HepG2 (cell line): ENCODE measurements around the gene ANO9. TPM values are rescaled to one million over a fixed set of nuclear protein-coding genes. Genes with fewer than 3 reads are reported as not detected.

Experiments
- ATF7 ChIP-seq, 2 experiments: fragments of 450-650 bp in 1 of 2; sonication (generic) in 1 of 2; formaldehyde crosslinking in 1 of 2; IDR thresholded peaks; 2 replicates each; pipeline versions ENCODE4 v1.4.0 to v1.6.1; 2016 to 2020; ENCODE audit warnings: antibody characterized with exemption in 1 of 2, mild to moderate bottlenecking in 1 of 2, missing genetic modification reagents in 1 of 2
- BHLHE40 ChIP-seq: IDR thresholded peaks from 2 replicates; pipeline ENCODE4 v1.6.1; 2011; ENCODE audit warnings: low read length, improper control_type of control experiment
- BORCS8-MEF2B ChIP-seq: sonication (generic); formaldehyde crosslinking; IDR thresholded peaks from 2 replicates; pipeline ENCODE4 v1.8.0; 2022; ENCODE audit warnings: mild to moderate bottlenecking, missing genetic modification reagents
- FOSL2 ChIP-seq: sonication (generic); formaldehyde crosslinking; IDR thresholded peaks from 2 replicates; pipeline ENCODE4 v1.4.0; 2020; ENCODE audit warnings: missing genetic modification reagents
- HNF4A ChIP-seq: sonication (generic); formaldehyde crosslinking; IDR thresholded peaks from 2 replicates; pipeline ENCODE4 v1.4.0; 2020; ENCODE audit warnings: missing genetic modification reagents
- PPARG ChIP-seq: conservative IDR thresholded peaks from 2 replicates; pipeline ENCODE4 v1.6.1; 2016; ENCODE audit warnings: missing biosample characterization, missing genetic modification reagents
- PRMT3 ChIP-seq: sonication (generic); formaldehyde crosslinking; IDR thresholded peaks from 2 replicates; pipeline ENCODE4 v1.8.1; 2022; ENCODE audit warnings: low read depth, mild to moderate bottlenecking, moderate library complexity, missing genetic modification reagents, borderline replicate concordance
- RAD21 ChIP-seq: fragments of 450-650 bp; formaldehyde crosslinking; IDR thresholded peaks from 2 replicates; pipeline ENCODE4 v1.5.0; 2020; ENCODE audit warnings: mild to moderate bottlenecking
- SOX6 ChIP-seq, 2 experiments: fragments of 450-650 bp in 1 of 2; sonication (generic) in 1 of 2; formaldehyde crosslinking in 1 of 2; IDR thresholded peaks; 2 replicates each; pipeline versions ENCODE4 v1.4.0 to v1.6.1; 2017 to 2020; ENCODE audit warnings: antibody characterized with exemption in 1 of 2, mild to moderate bottlenecking in 1 of 2, missing genetic modification reagents in 1 of 2
- TFDP2 ChIP-seq: sonication (generic); formaldehyde crosslinking; IDR thresholded peaks from 2 replicates; pipeline ENCODE4 v1.4.0; 2020; ENCODE audit warnings: missing genetic modification reagents
- ZEB1 ChIP-seq: IDR thresholded peaks from 2 replicates; pipeline ENCODE4 v1.6.1; 2012; ENCODE audit warnings: mild to moderate bottlenecking, low read depth, inconsistent platforms; ENCODE audit not compliant: insufficient replicate concordance
- ZNF274 ChIP-seq: sonication (generic); formaldehyde crosslinking; IDR thresholded peaks from 2 replicates; pipeline ENCODE4 v1.5.1; 2020; ENCODE audit warnings: mild to moderate bottlenecking, missing genetic modification reagents
- ZNF331 ChIP-seq: sonication (generic); formaldehyde crosslinking; IDR thresholded peaks from 2 replicates; pipeline ENCODE4 v1.4.0; 2020; ENCODE audit warnings: missing genetic modification reagents
- ZNF337 ChIP-seq: sonication (generic); formaldehyde crosslinking; IDR thresholded peaks from 2 replicates; pipeline ENCODE4 v1.5.1; 2020; ENCODE audit warnings: missing genetic modification reagents, low read depth, mild to moderate bottlenecking, borderline replicate concordance
- ZNF367 ChIP-seq: sonication (generic); formaldehyde crosslinking; IDR thresholded peaks from 2 replicates; pipeline ENCODE4 v1.4.0; 2020; ENCODE audit warnings: missing genetic modification reagents, borderline replicate concordance
- ZNF383 ChIP-seq: sonication (generic); formaldehyde crosslinking; IDR thresholded peaks from 2 replicates; pipeline ENCODE4 v1.4.0; 2020; ENCODE audit warnings: missing genetic modification reagents, mild to moderate bottlenecking, borderline replicate concordance
- ZNF563 ChIP-seq: sonication (generic); formaldehyde crosslinking; IDR thresholded peaks from 2 replicates; pipeline ENCODE4 v1.8.0; 2022; ENCODE audit warnings: mild to moderate bottlenecking, moderate library complexity, missing genetic modification reagents
- ZNF567 ChIP-seq: sonication (generic); formaldehyde crosslinking; IDR thresholded peaks from 2 replicates; pipeline ENCODE4 v1.8.1; 2023; ENCODE audit warnings: mild to moderate bottlenecking, missing genetic modification reagents, borderline replicate concordance
- ZNF775 ChIP-seq: sonication (generic); formaldehyde crosslinking; IDR thresholded peaks from 2 replicates; pipeline ENCODE4 v1.4.0; 2020; ENCODE audit warnings: missing genetic modification reagents, mild to moderate bottlenecking, moderate library complexity, borderline replicate concordance
- ZNF777 ChIP-seq: sonication (generic); formaldehyde crosslinking; IDR thresholded peaks from 2 replicates; pipeline ENCODE4 v1.4.0; 2020; ENCODE audit warnings: missing genetic modification reagents
- polyA plus RNA-seq, 8 experiments: library from polyadenylated mRNA; depleted of rRNA in 3 of 8; stranded (reverse) in 7 of 8; unstranded in 1 of 8; fragments of >200 nt; fragmentation: Illumina TruSeq in 4 of 8; extraction: Trizol in 4 of 8; gene quantifications; 2 replicates each; pipeline versions ENCODE4 v1.2.1 to v1.2.3, GENCODE V29; 2011 to 2016; ENCODE audit warnings: low read depth in 4 of 8, missing spikeins in 1 of 8, mixed read lengths in 1 of 8; ENCODE audit not compliant: insufficient read depth in 1 of 8
- total RNA-seq, 5 experiments: library from RNA; depleted of rRNA; stranded (reverse); fragments of >200 nt; fragmentation: Illumina TruSeq; extraction: Trizol; gene quantifications; 2 replicates each; pipeline ENCODE4 v1.2.3, GENCODE V29; 2016; ENCODE audit warnings: low read depth in 1 of 5
- TF ChIP-seq, protein P1 (sequence below): sonication (generic); formaldehyde crosslinking; IDR thresholded peaks from 2 replicates; pipeline ENCODE4 v1.9.0; 2021; ENCODE audit warnings: missing genetic modification reagents, borderline replicate concordance
- TF ChIP-seq, protein P2 (sequence below): sonication (generic); formaldehyde crosslinking; IDR thresholded peaks from 2 replicates; pipeline ENCODE4 v1.5.0; 2020; ENCODE audit warnings: mild to moderate bottlenecking, missing genetic modification reagents, borderline replicate concordance
- TF ChIP-seq, protein P3 (sequence below): IDR thresholded peaks from 2 replicates; pipeline ENCODE4 v1.6.1; 2018; ENCODE audit warnings: missing genetic modification reagents
- TF ChIP-seq, protein P4 (sequence below): IDR thresholded peaks from 2 replicates; pipeline ENCODE4 v1.6.1; 2012; ENCODE audit warnings: low read depth, low read length, improper control_type of control experiment

The ANO9 gene
- total and polyA plus RNA-seq, 2 of the 13 experiments (the other 11 are each of a cell fraction or from before 2014, with no cell fraction given), result 8.9 to 14.3 TPM

- TF ChIP-seq SOX6 (IDR thresholded peaks at IDR 0.05) (no peak), SOX6 (CRISPR knock-in tag; IDR thresholded peaks at IDR 0.05) (no peak), BORCS8-MEF2B (CRISPR knock-in tag) (0 out of 2 replicates have a peak, but pooled peaks have one; percentile 4), RAD21 (CRISPR knock-in tag) (peak; percentile 36; the same call in 1 of the 2 replicates), TFDP2 (CRISPR knock-in tag) (no peak), PPARG (CRISPR knock-in tag) (no peak), ATF7 (IDR thresholded peaks at IDR 0.05) (no peak), ATF7 (CRISPR knock-in tag; IDR thresholded peaks at IDR 0.05) (no peak), ZNF777 (no peak), ZNF274 (no peak), ZNF331 (CRISPR knock-in tag) (no peak), HNF4A (CRISPR knock-in tag) (no peak), ZNF775 (no peak), ZNF367 (CRISPR knock-in tag) (no peak), ZEB1 (no peak), BHLHE40 (no peak), ZNF567 (CRISPR knock-in tag) (0 out of 2 replicates have a peak, but pooled peaks have one; percentile 17), ZNF383 (no peak), FOSL2 (CRISPR knock-in tag) (no peak), ZNF337 (no peak), ZNF563 (peak; percentile 51; the same call in 1 of the 2 replicates), PRMT3 (CRISPR knock-in tag) (no peak)
- TF ChIP-seq, protein P1, sequence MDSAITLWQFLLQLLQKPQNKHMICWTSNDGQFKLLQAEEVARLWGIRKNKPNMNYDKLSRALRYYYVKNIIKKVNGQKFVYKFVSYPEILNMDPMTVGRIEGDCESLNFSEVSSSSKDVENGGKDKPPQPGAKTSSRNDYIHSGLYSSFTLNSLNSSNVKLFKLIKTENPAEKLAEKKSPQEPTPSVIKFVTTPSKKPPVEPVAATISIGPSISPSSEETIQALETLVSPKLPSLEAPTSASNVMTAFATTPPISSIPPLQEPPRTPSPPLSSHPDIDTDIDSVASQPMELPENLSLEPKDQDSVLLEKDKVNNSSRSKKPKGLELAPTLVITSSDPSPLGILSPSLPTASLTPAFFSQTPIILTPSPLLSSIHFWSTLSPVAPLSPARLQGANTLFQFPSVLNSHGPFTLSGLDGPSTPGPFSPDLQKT (CRISPR knock-in tag), result no peak
- TF ChIP-seq, protein P2, sequence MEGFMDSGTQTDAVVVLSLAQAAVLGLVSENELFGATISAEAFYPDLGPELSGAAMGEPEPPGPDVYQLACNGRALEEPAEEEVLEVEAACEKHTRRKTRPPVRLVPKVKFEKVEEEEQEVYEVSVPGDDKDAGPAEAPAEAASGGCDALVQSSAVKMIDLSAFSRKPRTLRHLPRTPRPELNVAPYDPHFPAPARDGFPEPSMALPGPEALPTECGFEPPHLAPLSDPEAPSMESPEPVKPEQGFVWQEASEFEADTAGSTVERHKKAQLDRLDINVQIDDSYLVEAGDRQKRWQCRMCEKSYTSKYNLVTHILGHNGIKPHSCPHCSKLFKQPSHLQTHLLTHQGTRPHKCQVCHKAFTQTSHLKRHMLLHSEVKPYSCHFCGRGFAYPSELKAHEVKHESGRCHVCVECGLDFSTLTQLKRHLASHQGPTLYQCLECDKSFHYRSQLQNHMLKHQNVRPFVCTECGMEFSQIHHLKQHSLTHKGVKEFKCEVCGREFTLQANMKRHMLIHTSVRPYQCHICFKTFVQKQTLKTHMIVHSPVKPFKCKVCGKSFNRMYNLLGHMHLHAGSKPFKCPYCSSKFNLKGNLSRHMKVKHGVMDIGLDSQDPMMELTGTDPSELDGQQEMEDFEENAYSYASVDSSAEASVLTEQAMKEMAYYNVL (CRISPR knock-in tag), result 0 out of 2 replicates have a peak, but pooled peaks have one; percentile 4
- TF ChIP-seq, protein P3, sequence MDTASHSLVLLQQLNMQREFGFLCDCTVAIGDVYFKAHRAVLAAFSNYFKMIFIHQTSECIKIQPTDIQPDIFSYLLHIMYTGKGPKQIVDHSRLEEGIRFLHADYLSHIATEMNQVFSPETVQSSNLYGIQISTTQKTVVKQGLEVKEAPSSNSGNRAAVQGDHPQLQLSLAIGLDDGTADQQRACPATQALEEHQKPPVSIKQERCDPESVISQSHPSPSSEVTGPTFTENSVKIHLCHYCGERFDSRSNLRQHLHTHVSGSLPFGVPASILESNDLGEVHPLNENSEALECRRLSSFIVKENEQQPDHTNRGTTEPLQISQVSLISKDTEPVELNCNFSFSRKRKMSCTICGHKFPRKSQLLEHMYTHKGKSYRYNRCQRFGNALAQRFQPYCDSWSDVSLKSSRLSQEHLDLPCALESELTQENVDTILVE (CRISPR knock-in tag), result no peak
- TF ChIP-seq, protein P4, sequence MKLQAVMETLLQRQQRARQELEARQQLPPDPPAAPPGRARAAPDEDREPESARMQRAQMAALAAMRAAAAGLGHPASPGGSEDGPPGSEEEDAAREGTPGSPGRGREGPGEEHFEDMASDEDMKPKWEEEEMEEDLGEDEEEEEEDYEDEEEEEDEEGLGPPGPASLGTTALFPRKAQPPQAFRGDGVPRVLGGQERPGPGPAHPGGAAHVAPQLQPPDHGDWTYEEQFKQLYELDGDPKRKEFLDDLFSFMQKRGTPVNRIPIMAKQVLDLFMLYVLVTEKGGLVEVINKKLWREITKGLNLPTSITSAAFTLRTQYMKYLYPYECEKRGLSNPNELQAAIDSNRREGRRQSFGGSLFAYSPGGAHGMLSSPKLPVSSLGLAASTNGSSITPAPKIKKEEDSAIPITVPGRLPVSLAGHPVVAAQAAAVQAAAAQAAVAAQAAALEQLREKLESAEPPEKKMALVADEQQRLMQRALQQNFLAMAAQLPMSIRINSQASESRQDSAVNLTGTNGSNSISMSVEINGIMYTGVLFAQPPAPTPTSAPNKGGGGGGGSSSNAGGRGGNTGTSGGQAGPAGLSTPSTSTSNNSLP, result no peak
Observed at GRCh38 chr11:396511-396947, 45.3 kb downstream of the ANO9 start (continued).
